ENCODE measurements around the gene PVALB.

PVALB gene

GRCh38 chr22:36775586-36775963 lies 41.3 kb downstream of the PVALB start:
- ChIA-PET CTCF (interaction anchor here (0.5 to 13.6 kb wide), 10 partner anchors 12 to 424 kb away, joined by 3 to 161 read pairs (median 4); no protein-coding TSS in a partner anchor), POLR2A (interaction anchor here (0.7 to 1.6 kb wide), 19 partner anchors 7 to 424 kb away, joined by 3 to 14 read pairs (median 3); partner anchors contain the start of genes EIF3D, MPST and TST)
- Histone ChIP-seq H3K4me1 (ENCODE audit: control insufficient read depth, insufficient read depth, low read length) (peaks cover 4% of the 10 kb centered on the region), H3K27ac (ENCODE audit: extremely low read depth, low read depth, low read length) (no peak overlapping the region; the same call in 1 of the 2 replicates), H3K36me3 (ENCODE audit: control insufficient read depth in 2 of 2, insufficient read depth in 1 of 2, low read length in 2 of 2) (peaks cover 0 to 10% of the 10 kb centered on the region in 2 experiments; a peak in 2 of 3 replicates), H3K4me3 (ENCODE audit: low read depth, low read length) (peak overlapping the region; percentile 90), H3K9me3 (ENCODE audit: control insufficient read depth, insufficient read depth, low read depth, low read length) (no peaks in the 10 kb centered on the region)
- no peak for TF ChIP-seq ZNF341 (tag by site-specific recombination; IDR thresholded peaks at IDR 0.05; ENCODE audit: low read depth)
- no peak for TF ChIP-seq ZNF654 (tag by site-specific recombination; IDR thresholded peaks at IDR 0.05; ENCODE audit: low read depth)
- no peak for TF ChIP-seq ZBTB48 (tag by site-specific recombination; IDR thresholded peaks at IDR 0.05)
- TF ChIP-seq ZNF404 (tag by site-specific recombination; IDR thresholded peaks at IDR 0.05) = no peak
- no peak for TF ChIP-seq KLF16 (tag by site-specific recombination; IDR thresholded peaks at IDR 0.05)
- TF ChIP-seq ZNF223 (tag by site-specific recombination; IDR thresholded peaks at IDR 0.05) = no peak
- TF ChIP-seq FEZF1 (tag by site-specific recombination; IDR thresholded peaks at IDR 0.05) = peak; percentile 39; the same call in 1 of the 2 replicates
- peak; percentile 30; the same call in 1 of the 2 replicates for TF ChIP-seq PATZ1 (tag by site-specific recombination; IDR thresholded peaks at IDR 0.05)

GRCh38 chr22:36773935-36774334 lies 42.9 kb downstream of the PVALB start:
- ChIA-PET POLR2A (no interaction called here), CTCF (interaction anchor here (0.5 to 3.8 kb wide), 17 partner anchors 9 to 1509 kb away, joined by 3 to 55 read pairs (median 4); no protein-coding TSS in a partner anchor)
- peaks cover 4% of the 10 kb centered on the region for H3K4me1 ChIP-seq (ENCODE audit: control insufficient read depth, insufficient read depth, low read length)
- no peak overlapping the region for H3K4me3 ChIP-seq (ENCODE audit: low read depth, low read length)
- no peak overlapping the region for H3K27ac ChIP-seq (ENCODE audit: extremely low read depth, low read depth, low read length)
- TF ChIP-seq ZNF830 (tag by site-specific recombination; IDR thresholded peaks at IDR 0.05; ENCODE audit: low read depth) = no peak
- TF ChIP-seq ZNF146 (tag by site-specific recombination; IDR thresholded peaks at IDR 0.05) = no peak
- H3K9me3 ChIP-seq (ENCODE audit: control insufficient read depth, insufficient read depth, low read depth, low read length) = no peaks in the 10 kb centered on the region
- peaks cover 0 to 10% of the 10 kb centered on the region in 2 experiments; a peak in 2 of 3 replicates for H3K36me3 ChIP-seq (ENCODE audit: control insufficient read depth in 2 of 2, insufficient read depth in 1 of 2, low read length in 2 of 2)

- Histone ChIP-seq H3K9me3 (ENCODE audit: control insufficient read depth, insufficient read depth, low read depth, low read length) (no peaks in the 10 kb centered on the region), H3K27ac (ENCODE audit: extremely low read depth, low read depth, low read length) (no peak overlapping the region), H3K4me1 (ENCODE audit: control insufficient read depth, insufficient read depth, low read length) (peaks cover 4% of the 10 kb centered on the region), H3K36me3 (ENCODE audit: control insufficient read depth in 2 of 2, insufficient read depth in 1 of 2, low read length in 2 of 2) (peaks cover 0 to 19% of the 10 kb centered on the region in 2 experiments; a peak in 2 of 3 replicates), H3K4me3 (ENCODE audit: low read depth, low read length) (no peak overlapping the region)
- POLR2A ChIA-PET = no interaction called here
- CTCF ChIA-PET = interaction anchor here (0.7 to 2.4 kb wide), 6 partner anchors 8 to 226 kb away, joined by 3 to 31 read pairs (median 4); no protein-coding TSS in a partner anchor
- no peak for TF ChIP-seq ZNF133 (tag by site-specific recombination; IDR thresholded peaks at IDR 0.05)
- no peak for TF ChIP-seq ZNF48 (tag by site-specific recombination; IDR thresholded peaks at IDR 0.05)
- TF ChIP-seq ZNF664 (tag by site-specific recombination; IDR thresholded peaks at IDR 0.05) = peak; percentile 37; the same call in 1 of the 2 replicates
- TF ChIP-seq ZNF692 (tag by site-specific recombination; IDR thresholded peaks at IDR 0.05) = no peak
Observed at GRCh38 chr22:36772451-36772850, 44.4 kb downstream of the PVALB start.

Data from HEK293 (cell line).